Measurements from ENCODE around the gene SPDYE2B. TPM values are rescaled to one million over a fixed set of nuclear protein-coding genes. Genes with fewer than 3 reads are reported as not detected.
"Not testable (repeated sequence)": the region's sequence is repeated elsewhere in the genome, so short reads cannot be mapped to it uniquely, and the experiment has no call there.

SPDYE2B gene
- total and polyA plus RNA-seq, 8 donors = 2.2 to 4.7 (median 2.7) TPM; not detected in 2

- DNase-seq; H3K27me3 ChIP-seq; ATAC-seq; intact Hi-C loops (cut with DNase I); H3K9me3 ChIP-seq; H3K27ac ChIP-seq; H3K36me3 ChIP-seq; H3K4me3 ChIP-seq; H3K4me1 ChIP-seq: not testable (repeated sequence)
Observed at GRCh38 chr7:102697642-102698512, 47.8 kb downstream of the SPDYE2B start.

- H3K36me3 ChIP-seq; H3K27me3 ChIP-seq; H3K9me3 ChIP-seq; H3K27ac ChIP-seq; intact Hi-C loops (cut with DNase I); ATAC-seq; DNase-seq; H3K4me3 ChIP-seq; H3K4me1 ChIP-seq: not testable (repeated sequence)
Observed at GRCh38 chr7:102698962-102699750, 49.0 kb downstream of the SPDYE2B start.

Other genes with a start within 250 kb of the SPDYE2B start
- 10 to 100 TPM; 22.3 to 38.2 TPM for gene ORAI2, start 216.7 kb upstream of the SPDYE2B start, total RNA-seq
- gene ORAI2, start 216.7 kb upstream of the SPDYE2B start, polyA plus RNA-seq (ENCODE audit: insufficient read length in 6 of 6) = 10 to 100 TPM in 5 of 6 donors, 1 to 10 TPM in 1; 8.8 to 17.4 (median 12.0) TPM
- gene ALKBH4, start 185.5 kb upstream of the SPDYE2B start, total RNA-seq = 1 to 10 TPM; 8.6 to 9.5 TPM
- 10 to 100 TPM; 10.3 to 14.1 (median 11.5) TPM for gene ALKBH4, start 185.5 kb upstream of the SPDYE2B start, polyA plus RNA-seq (ENCODE audit: insufficient read length in 6 of 6)
- 10 to 100 TPM; 12.9 to 16.6 TPM for gene LRWD1, start 185.3 kb upstream of the SPDYE2B start, total RNA-seq
- gene LRWD1, start 185.3 kb upstream of the SPDYE2B start, polyA plus RNA-seq (ENCODE audit: insufficient read length in 6 of 6) = 10 to 100 TPM; 13.0 to 22.2 (median 16.6) TPM
- 10 to 100 TPM; 30.5 to 39.0 TPM for gene POLR2J, start 171.4 kb upstream of the SPDYE2B start, total RNA-seq
- 10 to 100 TPM; 22.4 to 32.6 (median 26.5) TPM for gene POLR2J, start 171.4 kb upstream of the SPDYE2B start, polyA plus RNA-seq (ENCODE audit: insufficient read length in 6 of 6)
- gene RASA4B, start 132.5 kb upstream of the SPDYE2B start, total RNA-seq = 10 to 100 TPM; 18.1 to 18.5 TPM
- 1 to 10 TPM; 3.0 to 8.8 (median 4.9) TPM for gene RASA4B, start 132.5 kb upstream of the SPDYE2B start, polyA plus RNA-seq (ENCODE audit: insufficient read length in 6 of 6)
- gene UPK3BL2, start 106.6 kb upstream of the SPDYE2B start, total RNA-seq = 10 to 100 TPM; 12.7 to 22.0 TPM
- gene UPK3BL2, start 106.6 kb upstream of the SPDYE2B start, polyA plus RNA-seq (ENCODE audit: insufficient read length in 6 of 6) = 10 to 100 TPM; 11.7 to 22.9 (median 13.7) TPM
- not detected for gene SPDYE2, start 99.1 kb upstream of the SPDYE2B start, total RNA-seq
- gene SPDYE2, start 99.1 kb upstream of the SPDYE2B start, polyA plus RNA-seq (ENCODE audit: insufficient read length in 6 of 6) = 10 to 100 TPM in 3 of 6 donors, 1 to 10 TPM in 3; 6.2 to 15.0 (median 10.4) TPM
- gene POLR2J3, start 77.7 kb upstream of the SPDYE2B start, total RNA-seq = 10 to 100 TPM; 21.6 to 43.4 TPM
- gene POLR2J3, start 77.7 kb upstream of the SPDYE2B start, polyA plus RNA-seq (ENCODE audit: insufficient read length in 6 of 6) = 100 to 1,000 TPM in 3 of 6 donors, 10 to 100 TPM in 3; 51.6 to 108 (median 95.7) TPM
- 10 to 100 TPM; 22.9 to 43.2 TPM for gene RASA4, start 33.6 kb upstream of the SPDYE2B start, total RNA-seq
- 10 to 100 TPM; 16.5 to 34.7 (median 29.3) TPM for gene RASA4, start 33.6 kb upstream of the SPDYE2B start, polyA plus RNA-seq (ENCODE audit: insufficient read length in 6 of 6)
- 10 to 100 TPM; 15.7 to 18.2 TPM for gene UPK3BL1, start 7.5 kb upstream of the SPDYE2B start, total RNA-seq
- gene UPK3BL1, start 7.5 kb upstream of the SPDYE2B start, polyA plus RNA-seq (ENCODE audit: insufficient read length in 6 of 6) = 10 to 100 TPM in 5 of 6 donors, 1 to 10 TPM in 1; 7.5 to 38.4 (median 25.3) TPM
- gene POLR2J2, start 21.3 kb downstream of the SPDYE2B start, total RNA-seq = 10 to 100 TPM in 1 of 2 donors, 1 to 10 TPM in 1; 9.5 to 15.0 TPM
- gene POLR2J2, start 21.3 kb downstream of the SPDYE2B start, polyA plus RNA-seq (ENCODE audit: insufficient read length in 6 of 6) = 1 to 10 TPM; 2.1 to 6.0 (median 3.1) TPM
- 1 to 10 TPM; 7.1 to 7.7 TPM for gene FAM185A, start 98.7 kb downstream of the SPDYE2B start, total RNA-seq
- 10 to 100 TPM; 11.1 to 15.1 (median 12.6) TPM for gene FAM185A, start 98.7 kb downstream of the SPDYE2B start, polyA plus RNA-seq (ENCODE audit: insufficient read length in 6 of 6)